Right atrium auricular region (tissue), 2 donors: ENCODE data around the gene ADPRHL1. TPM values are rescaled to one million over a fixed set of nuclear protein-coding genes. Genes with fewer than 3 reads are reported as not detected.

Source experiments
- DNase-seq: peaks from one replicate; pipeline ENCODE4 v3.0.0-alpha.2; 2019; ENCODE audit warnings: low spot score
- H3K27ac ChIP-seq, 2 donors: fragments of 200-600 bp; sonication (generic); 1 replicate in 1 of 2; 2 replicates in 1 of 2; pipeline ENCODE4 v1.5.1; 2016 to 2019
- H3K27me3 ChIP-seq, 2 donors: fragments of 200-600 bp; sonication (generic); one replicate each; pipeline versions ENCODE4 v1.5.1 to v1.6.0; 2017 to 2019
- H3K36me3 ChIP-seq: fragments of 200-600 bp; sonication (generic); one replicate; pipeline ENCODE4 v1.5.1; 2016
- H3K4me1 ChIP-seq, 2 donors: fragments of 200-600 bp; sonication (generic); one replicate each; pipeline versions ENCODE4 v1.5.1 to v1.6.0; 2017 to 2019
- H3K4me3 ChIP-seq, 2 donors: fragments of 200-600 bp; sonication (generic); 1 replicate in 1 of 2; 2 replicates in 1 of 2; pipeline ENCODE4 v1.5.1; 2017 to 2019; ENCODE audit warnings: mild to moderate bottlenecking in 1 of 2, moderate library complexity in 1 of 2
- H3K9me3 ChIP-seq, 2 donors: fragments of 200-600 bp; sonication (generic); one replicate each; pipeline ENCODE4 v1.5.1; 2019
- total RNA-seq, 2 donors: library from RNA; depleted of rRNA; stranded (reverse); fragments of >200 nt; gene quantifications; one replicate each; pipeline ENCODE4 v1.1.0, GENCODE V29; 2016
- TF ChIP-seq, protein P1 (sequence below), 2 donors: fragments of 200-600 bp; sonication (generic); IDR thresholded peaks; one replicate each; pipeline ENCODE4 v1.5.1; 2019; ENCODE audit warnings: antibody characterized with exemption in 2 of 2

Gene ADPRHL1
- total RNA-seq, 2 donors from 2014 or later = 222 to 329 TPM

DNA sequence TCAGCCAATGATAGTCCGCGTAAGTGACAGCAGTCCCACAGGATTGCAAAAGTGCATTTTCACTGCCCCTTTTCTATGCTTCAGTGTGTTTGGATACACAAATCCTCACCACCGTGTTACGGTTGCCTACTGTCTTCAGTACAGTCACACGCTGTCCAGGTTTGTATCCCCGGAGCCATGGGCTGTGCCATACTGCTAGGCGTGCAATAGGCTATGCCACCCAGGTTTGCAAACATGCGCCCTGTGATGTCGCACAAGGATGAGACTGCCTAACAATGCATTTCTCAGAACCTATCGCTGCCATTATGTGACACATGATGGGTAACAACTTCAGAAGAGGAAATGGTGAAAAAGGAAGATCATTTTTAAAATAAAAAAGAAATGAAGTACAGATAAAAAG is 16.8 kb upstream of the ADPRHL1 start:
- Histone ChIP-seq H3K4me3 (no peak overlapping the region), H3K4me1 (peaks cover 0 to 10% of the 10 kb centered on the region in 2 donors), H3K9me3 (no peaks in the 10 kb centered on the region), H3K27ac (no peak overlapping the region), H3K36me3 (peaks cover 24% of the 10 kb centered on the region), H3K27me3 (no peaks in the 10 kb centered on the region)
- TF ChIP-seq, protein P1, sequence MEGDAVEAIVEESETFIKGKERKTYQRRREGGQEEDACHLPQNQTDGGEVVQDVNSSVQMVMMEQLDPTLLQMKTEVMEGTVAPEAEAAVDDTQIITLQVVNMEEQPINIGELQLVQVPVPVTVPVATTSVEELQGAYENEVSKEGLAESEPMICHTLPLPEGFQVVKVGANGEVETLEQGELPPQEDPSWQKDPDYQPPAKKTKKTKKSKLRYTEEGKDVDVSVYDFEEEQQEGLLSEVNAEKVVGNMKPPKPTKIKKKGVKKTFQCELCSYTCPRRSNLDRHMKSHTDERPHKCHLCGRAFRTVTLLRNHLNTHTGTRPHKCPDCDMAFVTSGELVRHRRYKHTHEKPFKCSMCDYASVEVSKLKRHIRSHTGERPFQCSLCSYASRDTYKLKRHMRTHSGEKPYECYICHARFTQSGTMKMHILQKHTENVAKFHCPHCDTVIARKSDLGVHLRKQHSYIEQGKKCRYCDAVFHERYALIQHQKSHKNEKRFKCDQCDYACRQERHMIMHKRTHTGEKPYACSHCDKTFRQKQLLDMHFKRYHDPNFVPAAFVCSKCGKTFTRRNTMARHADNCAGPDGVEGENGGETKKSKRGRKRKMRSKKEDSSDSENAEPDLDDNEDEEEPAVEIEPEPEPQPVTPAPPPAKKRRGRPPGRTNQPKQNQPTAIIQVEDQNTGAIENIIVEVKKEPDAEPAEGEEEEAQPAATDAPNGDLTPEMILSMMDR (IDR thresholded peaks at IDR 0.05) = no peak
- no peak for DNase-seq

DNA sequence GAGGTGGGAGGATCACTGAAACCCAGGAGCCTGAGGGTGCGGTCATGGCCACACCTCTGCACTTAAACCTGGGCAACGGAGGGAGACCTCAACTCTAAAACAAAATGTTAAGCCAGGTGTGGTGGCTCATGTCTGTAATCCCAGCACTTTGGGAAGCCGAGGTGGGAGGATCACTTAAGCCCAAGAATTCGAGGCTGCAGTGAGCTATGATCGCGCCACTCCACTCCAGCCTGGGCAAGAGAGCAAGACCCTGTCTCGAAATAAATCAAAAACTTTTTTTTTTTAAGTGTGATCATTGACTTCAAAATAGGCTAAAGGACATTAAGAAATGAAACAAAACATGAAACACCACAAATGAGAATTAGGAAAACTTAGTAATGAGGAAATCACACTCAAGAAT is 16.3 kb upstream of the ADPRHL1 start:
- H3K27ac ChIP-seq = no peak overlapping the region
- TF ChIP-seq, protein P1 (IDR thresholded peaks at IDR 0.05) = no peak

DNA sequence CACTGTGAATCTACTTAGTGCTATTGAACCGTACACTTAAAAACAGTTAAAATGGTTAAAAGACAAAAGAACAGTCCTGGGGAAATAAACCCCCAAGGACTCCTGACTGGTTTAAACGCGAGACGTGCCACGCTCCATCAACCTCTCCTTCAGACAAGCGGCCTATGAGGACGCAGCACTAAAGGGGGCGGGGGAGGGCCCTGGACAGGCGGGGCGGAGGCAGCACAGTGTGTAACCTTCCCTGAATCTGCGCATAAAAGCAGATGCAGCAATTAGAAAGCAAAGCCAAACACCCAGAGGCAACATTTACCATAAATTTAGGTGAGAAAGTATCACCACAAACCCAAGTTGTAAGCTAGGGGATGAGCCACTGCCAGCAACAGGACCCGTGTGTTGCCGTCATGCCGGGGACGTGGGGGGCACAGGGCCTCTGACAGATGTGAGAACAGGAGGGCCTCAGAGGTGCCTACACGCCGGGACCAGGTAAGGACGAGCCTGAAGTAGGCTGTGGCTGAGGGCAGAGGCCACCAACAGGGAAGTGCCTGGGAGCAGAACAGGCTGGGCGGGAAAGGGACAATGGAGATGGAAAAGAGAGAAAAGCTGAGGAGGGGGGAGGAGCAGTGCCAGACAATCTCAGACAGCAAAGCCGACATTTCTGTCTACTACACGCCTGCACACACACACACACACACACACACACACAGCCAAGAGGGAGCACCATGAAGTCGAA is 15.3 kb upstream of the ADPRHL1 start:
- Histone ChIP-seq H3K27me3 (no peaks in the 10 kb centered on the region), H3K4me3 (no peak overlapping the region), H3K9me3 (no peaks in the 10 kb centered on the region), H3K36me3 (peaks cover 13% of the 10 kb centered on the region), H3K27ac (no peak overlapping the region), H3K4me1 (peaks cover 0 to 7% of the 10 kb centered on the region in 2 donors)
- no peak for DNase-seq
- TF ChIP-seq, protein P1 (IDR thresholded peaks at IDR 0.05) = no peak

More for the DNA sequence above, 16.3 kb upstream of the ADPRHL1 start:
- H3K27me3 ChIP-seq = no peaks in the 10 kb centered on the region
- H3K36me3 ChIP-seq = peaks cover 22% of the 10 kb centered on the region
- H3K9me3 ChIP-seq = no peaks in the 10 kb centered on the region
- no peak overlapping the region for H3K4me3 ChIP-seq
- peaks cover 0 to 10% of the 10 kb centered on the region in 2 donors for H3K4me1 ChIP-seq
- DNase-seq = no peak

DNA sequence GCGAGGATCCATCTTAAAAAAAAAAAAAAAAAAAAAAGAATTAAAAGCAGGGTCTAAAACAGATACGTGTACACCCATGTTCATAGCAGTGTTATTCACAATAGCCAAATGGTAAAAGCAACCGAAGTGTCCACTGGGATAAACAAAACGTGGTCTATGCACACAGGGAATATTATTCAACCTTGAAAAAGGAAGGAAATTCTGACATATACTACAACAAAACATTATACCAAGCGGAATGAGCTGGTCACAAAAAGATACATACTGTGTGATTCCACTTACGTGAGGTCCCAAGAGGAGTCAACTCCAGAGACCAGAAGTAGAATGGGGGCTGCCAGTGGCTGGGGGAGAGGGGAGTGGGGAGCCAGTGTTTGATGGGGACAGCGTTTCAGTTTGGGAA is 14.7 kb upstream of the ADPRHL1 start:
- DNase-seq = no peak
- no peaks in the 10 kb centered on the region for H3K9me3 ChIP-seq
- H3K36me3 ChIP-seq = peaks cover 9% of the 10 kb centered on the region
- TF ChIP-seq, protein P1 (IDR thresholded peaks at IDR 0.05) = no peak
- peaks cover 0 to under 1% of the 10 kb centered on the region in 2 donors for H3K4me1 ChIP-seq
- no peaks in the 10 kb centered on the region for H3K27me3 ChIP-seq
- no peak overlapping the region for H3K27ac ChIP-seq
- no peak overlapping the region for H3K4me3 ChIP-seq

DNA sequence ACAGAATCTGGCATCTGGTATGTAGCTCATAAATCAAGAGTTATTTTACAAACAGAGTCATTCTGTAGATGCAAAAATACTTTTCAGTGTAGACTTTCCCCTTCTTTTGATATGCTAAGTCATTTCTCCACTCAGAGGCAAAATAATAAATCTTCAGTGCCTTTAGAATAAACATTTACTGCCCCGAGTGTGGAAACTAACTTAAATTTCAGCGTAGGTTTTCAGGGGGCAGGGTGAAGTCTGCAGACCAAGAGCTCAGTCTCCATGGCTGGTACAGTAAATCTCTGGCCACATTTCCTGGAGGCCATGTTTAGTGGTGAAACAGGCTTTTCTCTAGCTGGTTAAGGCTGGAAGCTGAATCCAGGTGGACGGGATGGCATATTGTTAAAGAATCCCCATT is 13.1 kb upstream of the ADPRHL1 start:
- H3K4me1 ChIP-seq = no peaks in the 10 kb centered on the region
- no peak overlapping the region for H3K4me3 ChIP-seq
- H3K9me3 ChIP-seq = no peaks in the 10 kb centered on the region
- H3K36me3 ChIP-seq = peaks cover 9% of the 10 kb centered on the region
- no peaks in the 10 kb centered on the region for H3K27me3 ChIP-seq
- TF ChIP-seq, protein P1 (IDR thresholded peaks at IDR 0.05) = no peak
- no peak overlapping the region for H3K27ac ChIP-seq
- no peak for DNase-seq

DNA sequence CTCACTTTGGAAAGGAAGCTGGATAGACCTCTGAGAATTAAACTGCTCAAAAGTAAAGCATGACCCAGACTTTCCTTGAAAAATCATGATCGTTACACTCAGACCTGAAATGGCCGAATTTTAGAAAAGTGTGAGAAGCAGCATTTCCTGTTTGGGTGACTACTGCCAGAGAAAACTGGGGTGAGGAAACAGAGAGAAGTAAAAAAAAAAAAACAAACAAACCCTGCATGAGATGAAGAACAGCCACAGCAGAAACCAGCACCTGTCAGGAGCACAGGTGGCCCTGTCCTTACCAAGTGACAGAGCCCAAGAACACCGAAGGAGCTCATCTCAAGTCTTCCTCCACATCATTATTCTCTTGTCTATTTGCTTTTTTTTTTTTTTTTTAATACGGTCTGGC is 12.0 kb upstream of the ADPRHL1 start:
- TF ChIP-seq, protein P1 (IDR thresholded peaks at IDR 0.05) = no peak
- peaks cover 15% of the 10 kb centered on the region for H3K36me3 ChIP-seq

More for the DNA sequence above, 12.0 kb upstream of the ADPRHL1 start:
- no peak for DNase-seq
- H3K27ac ChIP-seq = no peak overlapping the region
- no peaks in the 10 kb centered on the region for H3K4me1 ChIP-seq
- no peaks in the 10 kb centered on the region for H3K9me3 ChIP-seq
- no peak overlapping the region for H3K4me3 ChIP-seq
- no peaks in the 10 kb centered on the region for H3K27me3 ChIP-seq
